ENCODE data around the gene CPNE7. TPM values are rescaled to one million over a fixed set of nuclear protein-coding genes. Genes with fewer than 3 reads are reported as not detected.

Gene CPNE7
- total and polyA plus RNA-seq, 2 of the 13 experiments (the other 11 are each of a cell fraction or from before 2014, with no cell fraction given) = 0.59 TPM; not detected in 1

GRCh38 chr16:89564476-89565255, 10.9 kb upstream of the CPNE7 start (continued):
- no peak for TF ChIP-seq MEF2D (CRISPR knock-in tag; IDR thresholded peaks at IDR 0.05)
- TF ChIP-seq CTCF (CRISPR knock-in tag; IDR thresholded peaks at IDR 0.05) = peak; percentile 15; the same call in 1 of the 2 replicates
- TF ChIP-seq ZBTB34 (CRISPR knock-in tag; IDR thresholded peaks at IDR 0.05) = peak; percentile 52; the same call in 1 of the 2 replicates
- no peak for TF ChIP-seq ETV5 (CRISPR knock-in tag; IDR thresholded peaks at IDR 0.05; ENCODE audit: borderline replicate concordance)
- peak; percentile 62 for TF ChIP-seq ZBTB38 (CRISPR knock-in tag; IDR thresholded peaks at IDR 0.05)
- peak; percentile 45; the same call in 1 of the 2 replicates for TF ChIP-seq TOPORS (CRISPR knock-in tag; IDR thresholded peaks at IDR 0.05)
- TF ChIP-seq SSRP1 (CRISPR knock-in tag; IDR thresholded peaks at IDR 0.05) = peak; percentile 6; the same call in 1 of the 2 replicates
- no peak for TF ChIP-seq SP2 (CRISPR knock-in tag; IDR thresholded peaks at IDR 0.05)
- 0 out of 2 replicates have a peak, but pooled peaks have one; percentile 37 for TF ChIP-seq HBP1 (CRISPR knock-in tag; IDR thresholded peaks at IDR 0.05; ENCODE audit: low read depth)
- peak; percentile 64; the same call in 1 of the 2 replicates for TF ChIP-seq AHR (CRISPR knock-in tag; IDR thresholded peaks at IDR 0.05)
- TF ChIP-seq ZNF12 (CRISPR knock-in tag; IDR thresholded peaks at IDR 0.05) = no peak
- 0 out of 2 replicates have a peak, but pooled peaks have one; percentile 1 for TF ChIP-seq ZNF547 (CRISPR knock-in tag; IDR thresholded peaks at IDR 0.05)
- no peak; the same call in 1 of the 2 replicates for TF ChIP-seq MTA1 (CRISPR knock-in tag; IDR thresholded peaks at IDR 0.05; ENCODE audit: borderline replicate concordance)
- TF ChIP-seq ZNF615 (CRISPR knock-in tag; IDR thresholded peaks at IDR 0.05; ENCODE audit: borderline replicate concordance) = peak; percentile 88; the same call in 1 of the 2 replicates
- no peak for TF ChIP-seq ZNF33B (CRISPR knock-in tag; IDR thresholded peaks at IDR 0.05)
- TF ChIP-seq MXI1 (IDR thresholded peaks at IDR 0.05; ENCODE audit: borderline replicate concordance, low read depth, low read length) = no peak
- TF ChIP-seq CAMTA2 (CRISPR knock-in tag; IDR thresholded peaks at IDR 0.05; ENCODE audit: borderline replicate concordance) = 0 out of 2 replicates have a peak, but pooled peaks have one; percentile 80
- peak; percentile 20; the same call in 1 of the 2 replicates for TF ChIP-seq ZBTB7A (CRISPR knock-in tag; IDR thresholded peaks at IDR 0.05)
- peak; percentile 59; the same call in 1 of the 2 replicates for TF ChIP-seq BRD4 (CRISPR knock-in tag; IDR thresholded peaks at IDR 0.05)
- 0 out of 2 replicates have a peak, but pooled peaks have one; percentile 59 for TF ChIP-seq ZNF326 (CRISPR knock-in tag; IDR thresholded peaks at IDR 0.05; ENCODE audit: borderline replicate concordance)
- TF ChIP-seq ZNF629 (CRISPR knock-in tag; conservative IDR thresholded peaks at IDR 0.05) = peak; percentile 37; the same call in 1 of the 2 replicates
- TF ChIP-seq REL (CRISPR knock-in tag; conservative IDR thresholded peaks at IDR 0.05) = 0 out of 2 replicates have a peak, but pooled peaks have one; percentile 48
- TF ChIP-seq ZNF724P (CRISPR knock-in tag; IDR thresholded peaks at IDR 0.05; ENCODE audit: borderline replicate concordance) = no peak
- TF ChIP-seq POLR2A (IDR thresholded peaks at IDR 0.05; ENCODE audit: insufficient read depth in 1 of 2, low read depth in 2 of 2, low read length in 2 of 2) = peak; percentile 17 to 81; a peak in 3 of 4 replicates

All from HepG2 (cell line).